Stimulated activated effector memory CD8-positive, alpha-beta T cell treated with anti-CD3 and anti-CD28 coated beads, Interleukin-12 subunit alpha, Interleukin-12 subunit beta, amount 100 ng/mL, for 72 hours (primary cell): ENCODE measurements around the gene SHISA6.

Source experiments
- ATAC-seq: fragments of 150-1000 bp; cut with Tn5 transposase; 2 replicates; pipeline ENCODE4 v1.10.0; 2021
- DNase-seq, 2 donors: peaks; one replicate each; pipeline ENCODE4 v3.0.0; 2021 to 2022; ENCODE audit warnings: low spot score in 2 of 2
- H3K27ac Mint-ChIP-seq: one replicate; pipeline ENCODE4 v1.8.0; 2022; ENCODE audit warnings: mild to moderate bottlenecking, mixed read lengths
- H3K36me3 Mint-ChIP-seq: one replicate; pipeline ENCODE4 v1.8.0; 2022; ENCODE audit warnings: mild to moderate bottlenecking, mixed read lengths
- H3K4me1 Mint-ChIP-seq: one replicate; pipeline ENCODE4 v1.8.0; 2022; ENCODE audit warnings: mixed read lengths
- H3K4me3 Mint-ChIP-seq: one replicate; pipeline ENCODE4 v1.8.0; 2022; ENCODE audit warnings: mild to moderate bottlenecking, mixed read lengths
- H3K9me3 Mint-ChIP-seq: one replicate; pipeline ENCODE4 v1.8.0; 2022; ENCODE audit warnings: mixed read lengths

The SHISA6 gene

GRCh38 chr17:11240841-11241610, at the start of gene SHISA6:
SHISA6 (plus strand) TSS chr17:11241213.
- Mint-ChIP-seq H3K4me3 (no peak within 1 kb of the TSS), H3K27ac (no peak within 1 kb of the TSS)
- no peak for ATAC-seq

DNA sequence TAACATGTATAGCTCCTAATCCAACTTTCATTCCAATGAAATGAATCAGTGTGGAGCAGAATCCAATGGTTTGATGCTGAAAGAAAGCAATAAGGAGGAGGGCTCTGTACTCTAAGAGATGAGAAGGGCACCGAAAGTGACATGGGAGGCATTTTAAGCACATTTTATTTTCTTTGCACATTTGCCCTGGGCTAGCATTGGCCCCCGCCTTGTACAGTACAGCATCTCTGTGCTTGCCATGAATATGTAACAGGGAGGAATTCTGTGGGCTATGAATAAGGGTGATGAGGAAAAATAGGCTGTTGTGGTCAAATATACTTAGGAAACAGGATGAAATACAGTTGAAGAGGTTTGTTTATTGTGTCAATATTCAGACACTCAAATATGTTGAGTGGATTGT, 45.2 kb upstream of the SHISA6 start:
- no peaks in the 10 kb centered on the region for H3K4me1 Mint-ChIP-seq
- no peak for ATAC-seq
- H3K27ac Mint-ChIP-seq: no peak overlapping the region

More at GRCh38 chr17:11240841-11241610, at the start of gene SHISA6:
- DNase-seq: no peak
- Mint-ChIP-seq H3K9me3 (peaks cover 5% of the 10 kb centered on the region), H3K36me3 (no peaks in the 10 kb centered on the region), H3K4me1 (no peaks in the 10 kb centered on the region)

GRCh38 chr17:11204991-11205390, 36.0 kb upstream of the SHISA6 start:
- DNase-seq (no peak), ATAC-seq (no peak)
- no peak overlapping the region for H3K27ac Mint-ChIP-seq
- H3K4me3 Mint-ChIP-seq: no peak overlapping the region
- H3K9me3 Mint-ChIP-seq: peaks cover 5% of the 10 kb centered on the region
- H3K4me1 Mint-ChIP-seq: no peaks in the 10 kb centered on the region
- no peaks in the 10 kb centered on the region for H3K36me3 Mint-ChIP-seq

More for the DNA sequence above, 45.2 kb upstream of the SHISA6 start:
- DNase-seq: no peak
- H3K9me3 Mint-ChIP-seq: peaks cover 3% of the 10 kb centered on the region
- no peak overlapping the region for H3K4me3 Mint-ChIP-seq
- H3K36me3 Mint-ChIP-seq: no peaks in the 10 kb centered on the region

DNA sequence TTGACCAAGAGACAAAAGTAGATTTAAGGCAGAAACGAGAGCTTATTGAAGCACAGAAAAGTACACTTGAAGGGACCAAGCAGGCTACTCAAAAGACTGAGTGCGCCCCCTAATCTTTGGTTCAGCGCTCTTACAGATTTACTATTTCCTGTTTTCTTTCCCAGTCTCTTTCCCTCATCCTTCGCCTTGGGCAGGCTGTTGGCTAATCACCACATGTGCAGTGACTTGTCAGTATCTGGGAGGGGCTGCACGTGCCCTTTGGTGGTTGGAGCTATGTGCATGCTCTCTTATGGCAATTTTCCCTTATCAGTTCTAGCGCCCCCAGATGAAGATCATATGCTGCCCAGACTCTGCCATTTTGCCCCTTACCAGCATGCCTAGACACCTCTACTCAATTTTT, 35.4 kb upstream of the SHISA6 start:
- ATAC-seq (no peak), DNase-seq (no peak)
- H3K9me3 Mint-ChIP-seq: peaks cover 10% of the 10 kb centered on the region
- H3K27ac Mint-ChIP-seq: no peak overlapping the region
- no peaks in the 10 kb centered on the region for H3K4me1 Mint-ChIP-seq
- H3K4me3 Mint-ChIP-seq: no peak overlapping the region
- H3K36me3 Mint-ChIP-seq: no peaks in the 10 kb centered on the region

DNA sequence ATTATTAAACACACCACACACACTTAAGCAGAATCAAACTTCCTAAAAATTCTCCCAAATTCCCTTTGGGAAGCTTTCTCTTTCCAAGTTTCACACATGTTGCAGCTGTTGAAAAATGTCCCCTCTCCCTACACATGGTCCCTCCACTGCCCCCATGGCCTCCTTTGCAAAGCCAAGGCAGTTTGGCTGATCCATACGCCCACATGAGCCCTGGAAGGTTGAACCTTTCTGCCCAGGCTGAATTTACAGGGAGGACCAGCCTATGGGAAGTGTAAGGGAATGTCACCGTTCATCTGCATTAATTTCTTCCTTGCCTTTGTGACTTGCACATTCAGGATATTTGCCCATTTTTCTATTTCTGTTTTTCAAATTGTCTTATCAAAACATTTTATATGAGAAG, 31.1 kb upstream of the SHISA6 start:
- no peaks in the 10 kb centered on the region for H3K36me3 Mint-ChIP-seq
- no peak for ATAC-seq
- H3K4me3 Mint-ChIP-seq: no peak overlapping the region
- no peaks in the 10 kb centered on the region for H3K4me1 Mint-ChIP-seq
- peaks cover 19% of the 10 kb centered on the region for H3K9me3 Mint-ChIP-seq
- no peak for DNase-seq
- H3K27ac Mint-ChIP-seq: no peak overlapping the region

- DNase-seq (no peak), ATAC-seq (no peak)
- Mint-ChIP-seq H3K4me1 (no peaks in the 10 kb centered on the region), H3K9me3 (peaks cover 18% of the 10 kb centered on the region), H3K4me3 (no peak overlapping the region), H3K36me3 (no peaks in the 10 kb centered on the region), H3K27ac (no peak overlapping the region)
Observed at GRCh38 chr17:11212792-11213191, 28.2 kb upstream of the SHISA6 start.

- Mint-ChIP-seq H3K9me3 (peaks cover 7% of the 10 kb centered on the region), H3K4me1 (no peaks in the 10 kb centered on the region), H3K27ac (no peak overlapping the region), H3K36me3 (no peaks in the 10 kb centered on the region), H3K4me3 (no peak overlapping the region)
- ATAC-seq (no peak), DNase-seq (no peak)
Observed at GRCh38 chr17:11216976-11217375, 24.0 kb upstream of the SHISA6 start.

- H3K9me3 Mint-ChIP-seq: peaks cover 11% of the 10 kb centered on the region
- ATAC-seq (no peak), DNase-seq (no peak)
- no peak overlapping the region for H3K4me3 Mint-ChIP-seq
- H3K27ac Mint-ChIP-seq: no peak overlapping the region
- H3K4me1 Mint-ChIP-seq: no peaks in the 10 kb centered on the region
- H3K36me3 Mint-ChIP-seq: no peaks in the 10 kb centered on the region
Observed at GRCh38 chr17:11221196-11221595, 19.8 kb upstream of the SHISA6 start.

GRCh38 chr17:11221721-11222120, 19.3 kb upstream of the SHISA6 start:
- Mint-ChIP-seq H3K36me3 (no peaks in the 10 kb centered on the region), H3K27ac (no peak overlapping the region), H3K4me3 (no peak overlapping the region), H3K4me1 (no peaks in the 10 kb centered on the region), H3K9me3 (peaks cover 11% of the 10 kb centered on the region)
- no peak for ATAC-seq
- no peak for DNase-seq

- Mint-ChIP-seq H3K4me3 (no peak overlapping the region), H3K9me3 (peaks cover 9% of the 10 kb centered on the region)
- no peak for ATAC-seq
Observed at GRCh38 chr17:11238705-11239104, 2.3 kb upstream of the SHISA6 start.

GRCh38 chr17:11239379-11239970, 1.5 kb upstream of the SHISA6 start:
- Mint-ChIP-seq H3K4me3 (no peak overlapping the region), H3K9me3 (peaks cover 8% of the 10 kb centered on the region), H3K27ac (no peak overlapping the region), H3K36me3 (no peaks in the 10 kb centered on the region), H3K4me1 (no peaks in the 10 kb centered on the region)
- no peak for DNase-seq
- no peak for ATAC-seq

More at GRCh38 chr17:11238705-11239104, 2.3 kb upstream of the SHISA6 start:
- DNase-seq: no peak
- no peaks in the 10 kb centered on the region for H3K36me3 Mint-ChIP-seq
- H3K4me1 Mint-ChIP-seq: no peaks in the 10 kb centered on the region
- no peak overlapping the region for H3K27ac Mint-ChIP-seq

DNA sequence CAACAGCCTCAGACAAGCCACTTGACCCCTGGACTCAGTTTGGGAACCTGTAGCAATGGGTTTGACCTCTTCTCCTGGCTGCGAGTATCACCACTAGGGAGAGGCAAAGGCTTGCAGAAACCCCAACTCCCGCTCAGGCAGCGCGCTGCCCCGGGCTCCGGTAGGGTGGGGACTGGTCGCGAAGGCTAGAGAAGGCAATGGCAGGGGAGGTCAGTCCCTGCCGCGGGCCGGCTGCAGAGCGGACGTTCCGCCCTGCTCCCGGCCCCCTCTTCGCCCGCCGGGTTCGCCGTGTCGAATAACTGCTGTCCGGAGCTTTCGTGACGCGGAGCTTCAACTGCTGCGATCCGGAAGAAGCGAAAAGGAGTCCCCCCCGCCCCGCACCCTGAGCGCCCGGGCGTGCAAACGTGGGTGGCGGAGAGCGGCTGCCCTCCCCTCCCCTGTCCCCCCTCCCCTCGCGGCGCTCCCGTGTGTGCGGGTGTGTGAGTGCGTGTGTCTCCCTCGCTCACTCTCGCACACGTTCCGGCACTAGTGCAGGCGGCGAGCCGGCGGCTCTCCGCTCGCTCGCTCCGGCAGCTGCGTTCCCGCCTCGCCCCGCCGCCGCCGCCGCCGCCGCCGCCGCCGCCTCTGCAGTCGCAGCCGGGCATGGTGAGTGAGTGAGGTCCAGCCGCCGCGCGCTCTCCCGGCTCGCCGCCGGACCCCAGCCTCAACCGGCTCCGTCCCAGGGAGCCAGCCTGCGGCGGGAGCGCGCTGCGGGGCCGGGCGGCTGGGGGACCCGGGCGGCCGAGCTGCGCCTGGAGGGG, 772 bp upstream of the SHISA6 start:
- no peak overlapping the region for H3K27ac Mint-ChIP-seq
- no peaks in the 10 kb centered on the region for H3K36me3 Mint-ChIP-seq
- H3K4me1 Mint-ChIP-seq: no peaks in the 10 kb centered on the region
- peaks cover 8% of the 10 kb centered on the region for H3K9me3 Mint-ChIP-seq
- no peak overlapping the region for H3K4me3 Mint-ChIP-seq
- ATAC-seq: no peak
- DNase-seq: no peak

DNA sequence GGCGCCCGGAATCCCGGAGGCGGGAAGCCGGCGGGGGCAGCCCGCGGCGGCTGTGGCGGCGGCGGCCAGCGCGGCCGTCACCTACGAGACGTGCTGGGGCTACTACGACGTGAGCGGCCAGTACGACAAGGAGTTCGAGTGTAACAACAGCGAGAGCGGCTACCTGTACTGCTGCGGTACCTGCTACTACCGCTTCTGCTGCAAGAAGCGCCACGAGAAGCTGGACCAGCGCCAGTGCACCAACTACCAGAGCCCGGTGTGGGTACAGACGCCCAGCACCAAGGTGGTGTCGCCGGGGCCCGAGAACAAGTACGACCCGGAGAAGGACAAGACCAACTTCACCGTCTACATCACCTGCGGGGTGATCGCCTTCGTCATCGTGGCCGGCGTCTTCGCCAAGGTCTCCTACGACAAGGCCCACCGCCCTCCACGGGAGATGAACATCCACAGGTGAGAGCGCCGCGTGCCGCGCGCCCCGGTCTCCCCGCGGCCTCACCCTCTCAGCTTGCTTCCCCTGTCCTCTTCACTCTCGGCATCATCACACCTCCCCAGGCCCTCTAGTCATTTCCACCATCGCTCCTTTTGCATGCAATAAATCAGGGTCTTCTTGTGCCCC, 706 bp downstream of the SHISA6 start:
- no peak for DNase-seq
- no peak for ATAC-seq
- Mint-ChIP-seq H3K9me3 (peaks cover 5% of the 10 kb centered on the region), H3K36me3 (no peaks in the 10 kb centered on the region), H3K4me3 (no peak overlapping the region), H3K27ac (no peak overlapping the region), H3K4me1 (no peaks in the 10 kb centered on the region)

GRCh38 chr17:11242411-11242810, 1.4 kb downstream of the SHISA6 start:
- ATAC-seq: no peak
- Mint-ChIP-seq H3K4me3 (no peak overlapping the region), H3K36me3 (no peaks in the 10 kb centered on the region), H3K4me1 (no peaks in the 10 kb centered on the region), H3K27ac (no peak overlapping the region), H3K9me3 (peaks cover 2% of the 10 kb centered on the region)
- no peak for DNase-seq

DNA sequence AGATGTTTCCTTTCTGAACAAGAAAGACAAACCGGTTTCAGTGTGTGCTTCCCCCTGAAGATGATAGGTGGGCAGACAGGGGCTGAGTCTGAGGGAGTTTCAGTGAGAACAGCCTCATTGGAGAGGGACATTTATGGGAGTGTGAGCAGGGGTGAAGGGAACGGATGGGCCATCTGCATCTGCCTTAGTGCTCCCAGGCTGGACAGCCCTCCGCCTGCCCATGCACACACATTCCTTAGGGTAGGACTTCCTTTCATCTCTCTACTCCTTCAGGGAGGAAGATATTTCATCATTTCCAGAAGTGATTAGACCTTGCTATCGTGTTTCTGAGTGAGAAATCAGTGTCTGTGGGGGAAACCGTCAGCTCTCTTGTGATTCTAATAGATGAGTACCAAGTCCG, 3.8 kb downstream of the SHISA6 start:
- Mint-ChIP-seq H3K36me3 (no peaks in the 10 kb centered on the region), H3K9me3 (peaks cover 6% of the 10 kb centered on the region), H3K4me3 (no peak overlapping the region), H3K4me1 (no peaks in the 10 kb centered on the region), H3K27ac (no peak overlapping the region)
- DNase-seq: no peak
- no peak for ATAC-seq
